Stimulated activated CD4-positive, alpha-beta T cell treated with anti-CD3 and anti-CD28 coated beads, Interleukin-4, amount 100 ng/mL, for 48 hours (primary cell): ENCODE data around the gene IQCC.

Experiments used
- DNase-seq, 2 donors: peaks; one replicate each; pipeline ENCODE4 v3.0.0-alpha.2; 2020; ENCODE audit warnings: low read depth in 2 of 2

IQCC gene

GRCh38 chr1:32195972-32196823 lies 9.3 kb upstream of the IQCC start:
- no peak for DNase-seq

- no peak for DNase-seq
Measured at GRCh38 chr1:32197074-32197473, 8.4 kb upstream of the IQCC start.

DNA sequence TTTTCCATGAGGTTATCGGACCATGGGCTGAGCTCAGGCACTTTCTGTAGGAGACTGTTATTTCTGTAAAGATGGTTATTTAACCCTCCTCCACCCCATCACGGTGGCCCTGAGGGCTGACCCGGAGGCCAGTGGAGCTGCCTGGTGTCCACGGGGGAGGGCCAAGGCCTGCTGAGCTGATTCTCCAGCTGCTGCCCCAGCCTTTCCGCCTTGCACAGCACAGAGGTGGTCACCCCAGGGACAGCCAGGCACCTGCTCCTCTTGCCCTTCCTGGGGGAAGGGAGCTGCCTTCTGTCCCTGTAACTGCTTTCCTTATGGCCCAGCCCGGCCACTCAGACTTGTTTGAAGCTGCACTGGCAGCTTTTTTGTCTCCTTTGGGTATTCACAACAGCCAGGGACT lies 7.6 kb upstream of the IQCC start:
- DNase-seq = no peak

DNA sequence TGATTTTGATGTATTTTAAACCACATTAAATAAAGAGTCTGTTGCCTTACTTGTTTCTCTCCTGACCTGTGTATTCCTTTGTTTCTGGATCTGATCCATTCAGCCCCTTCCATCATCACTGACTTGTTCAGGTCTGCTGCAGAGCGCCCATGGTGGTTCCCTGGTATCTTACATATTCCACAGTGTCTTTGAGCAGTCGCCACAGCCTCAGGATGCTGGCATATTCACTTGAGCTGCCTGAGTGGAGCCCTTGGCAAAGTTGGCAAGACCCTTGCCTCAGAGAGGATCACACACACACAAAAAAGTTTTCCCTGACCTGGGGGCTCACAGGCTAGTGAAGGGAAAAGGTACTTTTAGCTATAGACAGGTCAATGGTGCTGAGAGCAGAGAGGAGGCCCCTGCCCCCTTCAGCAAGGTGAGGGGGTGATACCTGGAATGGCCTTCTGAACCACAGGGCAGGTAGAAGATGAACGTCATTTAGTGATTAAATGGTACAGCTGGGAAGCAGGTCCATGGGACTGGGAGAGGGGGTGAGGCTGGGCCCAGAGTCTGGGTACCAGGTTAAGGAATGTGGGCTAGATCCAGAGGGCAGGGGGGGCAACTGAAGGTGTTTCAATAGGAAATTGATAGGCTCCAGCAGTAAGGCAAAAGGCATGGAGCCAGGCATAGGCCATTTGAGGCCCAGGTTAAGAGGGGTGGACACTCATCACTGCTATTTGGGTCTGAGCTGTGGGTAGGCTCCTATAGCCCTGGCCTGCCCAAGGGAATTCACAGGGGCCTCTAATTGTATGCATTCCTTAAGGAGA lies 7.0 kb upstream of the IQCC start:
- DNase-seq = no peak

GRCh38 chr1:32199043-32199716 lies 6.3 kb upstream of the IQCC start:
- no peak for DNase-seq

- DNase-seq = no peak
Measured at GRCh38 chr1:32199717-32200072, 5.8 kb upstream of the IQCC start.

DNA sequence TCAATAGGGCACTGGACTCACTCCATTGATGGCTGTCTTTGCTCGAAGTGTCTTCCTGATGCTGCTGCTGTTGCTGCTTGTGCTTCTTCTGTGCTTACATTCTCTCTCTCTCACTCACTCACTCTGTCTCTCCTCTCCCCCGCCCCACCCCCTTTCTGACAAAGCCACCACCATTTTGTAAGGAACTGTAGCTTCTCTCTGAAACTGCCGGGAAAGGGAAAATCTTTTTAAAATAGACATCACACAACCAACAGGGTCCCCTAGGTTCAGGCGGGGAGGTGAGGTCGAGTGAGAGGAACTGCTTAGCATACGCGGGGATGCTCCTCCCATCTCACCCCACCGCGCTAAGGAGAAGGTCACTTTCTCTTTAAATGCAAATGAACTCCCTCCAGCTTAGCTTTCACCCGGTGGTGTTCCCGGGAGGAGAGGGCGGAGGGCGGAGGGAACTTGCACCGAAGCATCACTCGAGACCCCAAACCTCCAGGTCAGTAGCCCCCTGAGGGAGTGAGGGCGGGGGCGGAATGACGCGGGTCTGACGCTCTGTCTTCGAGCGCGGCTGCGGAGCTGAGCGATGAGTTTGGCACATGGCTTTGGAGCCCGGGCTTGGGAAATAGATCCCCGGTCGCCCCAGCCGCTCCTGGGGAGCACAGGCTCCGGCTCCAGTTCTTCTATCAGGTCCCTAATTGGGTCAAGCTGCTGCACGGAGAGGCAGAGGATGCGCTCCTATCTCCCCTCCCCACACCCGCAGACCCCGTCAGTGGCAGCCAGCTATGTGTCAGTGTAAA lies 5.1 kb upstream of the IQCC start, which contains the start of gene CCDC28B:
Gene CCDC28B (plus strand): TSS at position 370 of the 785 bp plus-strand sequence. CDS start 1,341 bp downstream, outside the sequence.
- DNase-seq = no peak

DNA sequence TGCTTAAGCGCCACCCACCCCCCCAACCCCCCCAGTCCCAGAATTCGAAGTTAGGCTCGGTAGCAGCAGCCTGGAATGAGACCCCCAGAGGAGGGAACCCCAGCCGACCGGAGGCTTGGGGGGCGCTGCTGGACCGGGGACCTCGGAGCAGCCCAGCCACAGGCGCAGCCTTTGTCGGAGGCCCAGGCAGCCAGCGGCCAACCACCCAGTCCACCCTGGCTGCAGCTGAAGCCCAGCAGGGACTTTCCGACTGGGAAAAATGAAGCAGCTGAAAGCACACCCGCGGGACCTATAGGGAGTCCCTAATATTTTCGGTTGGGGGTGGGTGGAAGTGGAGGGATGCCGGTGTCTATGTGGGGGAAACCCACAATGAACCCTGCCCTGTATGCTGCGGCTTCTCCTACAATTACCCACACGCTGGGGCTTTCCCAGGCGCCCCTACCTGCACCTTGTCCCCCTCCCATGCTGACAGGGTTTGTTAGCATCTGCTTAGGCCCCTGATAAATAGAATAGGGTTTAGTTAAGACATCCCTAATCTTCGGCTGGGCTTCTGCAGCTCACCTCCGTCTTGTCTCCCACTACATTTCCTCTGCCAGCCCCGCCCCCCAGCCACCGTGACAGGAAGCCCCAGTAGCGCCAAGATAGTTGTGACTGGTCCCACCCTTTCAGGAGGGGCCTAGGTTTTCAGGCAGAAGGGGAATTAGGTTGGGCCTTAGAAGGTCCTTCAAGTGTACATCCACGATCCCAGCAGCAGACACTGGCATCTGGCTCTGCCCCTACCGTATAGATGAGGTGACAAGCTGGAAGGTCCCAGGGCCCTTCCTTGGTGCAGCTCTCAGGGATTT lies 4.2 kb upstream of the IQCC start:
- peak; percentile 70 to 77 for DNase-seq

GRCh38 chr1:32204943-32205361 lies 519 bp upstream of the IQCC start:
- DNase-seq = no peak

DNA sequence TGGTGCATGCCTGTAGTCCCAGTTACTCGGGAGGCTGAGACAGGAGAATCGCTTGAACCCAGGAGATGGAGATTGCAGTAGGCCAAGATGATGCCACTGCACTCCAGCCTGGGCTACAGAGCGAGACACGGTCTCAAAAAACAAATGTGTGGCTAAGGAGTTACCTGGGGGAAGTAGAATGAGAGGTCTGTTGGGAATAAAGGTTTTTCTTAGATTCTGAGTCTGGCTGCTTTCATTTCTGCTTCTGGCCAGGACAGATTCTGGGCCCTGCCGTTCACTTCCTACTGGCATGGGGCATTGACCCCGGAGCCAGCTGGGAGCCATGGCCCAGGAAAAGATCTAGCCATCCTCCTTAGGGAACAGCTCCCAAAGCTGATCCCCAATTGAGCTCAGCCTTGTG lies 3.0 kb downstream of the IQCC start:
- DNase-seq = no peak

DNA sequence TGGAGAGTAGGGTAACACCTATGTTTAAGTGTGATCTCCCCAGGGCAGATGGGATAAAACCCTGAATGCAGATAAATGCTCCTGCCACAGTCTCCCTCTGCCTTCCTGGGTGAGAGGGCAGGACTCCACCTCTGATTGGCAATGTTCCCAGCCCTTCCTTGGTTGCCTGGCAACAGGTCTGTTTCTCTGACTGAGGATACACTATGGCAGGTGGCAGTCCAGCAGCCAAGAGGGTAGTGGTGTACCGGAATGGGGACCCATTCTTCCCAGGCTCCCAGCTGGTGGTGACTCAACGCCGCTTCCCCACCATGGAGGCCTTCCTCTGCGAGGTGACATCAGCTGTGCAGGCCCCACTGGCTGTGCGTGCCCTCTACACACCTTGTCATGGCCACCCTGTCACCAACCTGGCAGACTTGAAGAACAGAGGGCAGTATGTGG lies 3.4 kb downstream of the IQCC start, which contains the start of gene DCDC2B:
Gene DCDC2B (plus strand): TSS at position 199 of the 438 bp plus-strand sequence. CDS start 5 bp downstream, at position 204.
- no peak for DNase-seq

DNA sequence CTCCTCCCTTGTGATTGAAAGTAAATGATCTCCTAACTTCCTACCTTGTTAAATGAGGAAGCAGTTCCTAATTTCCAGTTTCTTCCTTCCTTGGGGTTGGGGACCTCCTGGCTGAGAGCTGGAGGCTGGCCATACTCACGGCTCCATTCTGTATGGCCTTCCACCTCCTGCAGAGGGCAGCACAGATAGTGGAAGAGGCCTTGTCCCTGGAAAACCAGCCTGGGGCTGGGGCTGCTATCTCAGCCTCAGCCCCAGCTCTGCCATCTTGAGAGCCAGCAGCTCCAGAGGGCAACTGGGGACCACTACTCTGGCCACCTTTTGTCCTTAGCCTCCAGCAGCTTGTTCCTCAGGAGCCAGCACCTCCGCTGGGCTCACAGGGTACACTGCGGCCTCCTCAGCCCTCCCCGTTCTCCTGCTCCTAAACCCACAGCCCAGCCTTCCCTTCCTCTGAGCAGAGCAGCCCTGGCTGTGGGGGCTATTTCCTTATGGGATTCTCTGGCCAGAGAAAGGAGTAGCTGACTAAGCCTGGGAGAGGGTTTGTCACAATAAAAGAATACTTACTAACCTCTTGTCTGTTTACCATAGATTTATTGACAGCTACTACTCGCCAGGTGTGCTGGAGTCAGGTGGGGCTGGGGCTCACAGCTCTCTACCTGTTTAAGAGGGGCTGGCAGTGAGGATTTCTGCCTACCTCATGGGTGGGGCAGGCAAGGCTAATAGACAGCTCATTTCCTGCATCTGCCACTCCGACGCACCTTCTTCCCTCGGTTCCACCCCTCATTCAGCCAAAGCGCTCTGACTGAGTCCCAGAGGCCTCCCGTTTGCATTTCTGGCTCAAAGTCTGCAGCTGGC lies 10.4 kb downstream of the IQCC start:
- DNase-seq = peak in 1 of 2 donors; percentile 54

- DNase-seq = no peak
Measured at GRCh38 chr1:32216566-32216965, 11.1 kb downstream of the IQCC start.

DNA sequence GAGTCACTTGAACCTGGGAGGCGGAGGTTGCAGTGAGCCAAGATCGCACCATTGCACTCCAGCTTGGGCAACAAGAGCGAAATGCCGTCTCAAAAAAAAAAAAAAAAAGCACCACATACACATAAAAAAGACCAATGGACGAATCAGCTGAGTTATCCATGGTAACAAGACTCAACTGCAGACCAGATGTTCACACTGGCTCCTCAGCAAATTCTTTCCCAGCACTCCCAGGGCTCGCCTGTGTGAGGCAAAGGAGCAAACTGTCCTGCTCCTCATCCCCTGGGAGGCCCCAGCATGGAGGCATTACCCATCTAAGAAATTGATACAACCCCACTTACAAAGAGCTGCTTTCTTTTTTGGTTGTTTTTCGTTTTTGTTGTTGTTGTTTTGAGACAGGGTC lies 13.6 kb downstream of the IQCC start:
- no peak for DNase-seq

- no peak for DNase-seq
Measured at GRCh38 chr1:32220746-32221580, 15.5 kb downstream of the IQCC start.

DNA sequence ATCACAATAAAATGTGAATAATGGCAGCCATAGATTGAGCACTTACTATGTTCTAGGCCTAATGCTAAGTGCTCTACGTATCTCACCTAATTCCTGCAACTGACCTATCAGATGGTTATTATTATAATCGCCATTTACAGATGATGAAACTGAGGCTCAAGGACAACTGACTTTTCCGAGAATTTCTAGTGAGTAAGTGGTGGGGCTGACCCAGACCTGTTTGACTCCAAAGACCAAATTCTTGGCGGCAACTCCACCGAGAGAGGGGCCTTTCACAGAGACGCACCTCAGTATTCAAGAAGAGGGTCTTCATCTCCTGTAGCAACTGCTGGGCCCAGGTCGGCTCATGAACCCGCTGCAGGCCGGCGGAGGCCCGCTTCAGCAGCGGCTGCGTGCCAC lies 16.1 kb downstream of the IQCC start:
- DNase-seq = no peak

DNA sequence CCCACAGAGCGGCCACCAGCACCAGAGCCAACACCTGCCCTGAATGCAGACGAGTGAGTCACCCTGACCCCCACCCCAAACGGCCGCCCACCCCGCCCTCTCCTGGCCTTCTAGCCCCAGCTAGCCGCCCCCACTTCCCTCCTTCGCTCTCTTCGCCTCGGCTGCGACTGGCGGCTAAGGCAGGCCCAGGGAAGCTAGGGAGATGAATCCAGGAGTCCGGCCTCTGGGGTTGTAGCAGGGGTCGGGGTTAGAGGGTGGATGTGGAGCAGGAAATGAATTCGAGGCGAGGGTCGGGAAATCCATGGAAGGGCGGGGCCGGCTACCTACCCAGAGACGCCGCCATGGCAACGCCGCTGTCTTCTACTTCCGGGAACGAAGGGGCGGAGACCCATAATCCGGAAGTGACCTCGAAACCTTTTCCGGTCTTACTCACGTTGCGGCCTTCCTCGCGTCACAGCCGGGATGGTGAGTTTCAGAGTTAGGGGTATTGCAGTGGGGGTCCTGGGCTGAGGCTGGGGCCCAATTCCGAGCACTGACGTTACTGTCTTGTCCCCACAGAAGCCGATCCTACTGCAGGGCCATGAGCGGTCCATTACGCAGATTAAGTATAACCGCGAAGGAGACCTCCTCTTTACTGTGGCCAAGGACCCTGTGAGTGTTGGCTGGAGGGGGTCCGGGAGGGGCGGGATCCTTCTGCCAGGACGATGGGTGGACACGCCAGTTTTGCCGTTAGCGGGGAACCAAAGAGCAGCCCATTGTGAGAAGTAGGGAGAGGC lies 16.7 kb downstream of the IQCC start, which contains the start of the genes EIF3I and TMEM234:
Gene EIF3I (plus strand): TSS at position 428 of the 776 bp plus-strand sequence. CDS start 35 bp downstream, at position 463.
Gene TMEM234 (minus strand): TSS at position 374 of the 776 bp plus-strand sequence. CDS start 31 bp downstream, at position 343.
- DNase-seq = peak; percentile 77 to 87
